Hematopoietic multipotent progenitor cell treated with erythropoietin and hydrocortisone succinate and interleukin-3 and kit ligand, for 6 days (in vitro differentiated cells): ENCODE results near the gene FAM236A.
"Not testable (repeated sequence)": the region's sequence is repeated elsewhere in the genome, so short reads cannot be mapped to it uniquely, and the experiment has no call there.

Experiments used
- DNase-seq: peaks from one replicate; pipeline ENCODE4 v3.0.0-alpha.2; 2015

FAM236A gene

GRCh38 chrX:72937906-72938305 lies at the start of gene FAM236A:
Gene FAM236A, plus strand, starts transcription at chrX:72938206. Its CDS starts 57 bp downstream, at chrX:72938263.
- DNase-seq, result not testable (repeated sequence)

GRCh38 chrX:72889740-72890139 lies 48.3 kb upstream of the FAM236A start:
- DNase-seq, result not testable (repeated sequence)

GRCh38 chrX:72912315-72912714 lies 25.7 kb upstream of the FAM236A start, which contains the start of gene FAM236C:
Gene FAM236C, plus strand, starts transcription at chrX:72912615. Its CDS starts 100 bp downstream, at chrX:72912715.
- DNase-seq, result not testable (repeated sequence)

- DNase-seq, result not testable (repeated sequence)
Observed at GRCh38 chrX:72916096-72916495, 21.9 kb upstream of the FAM236A start.

GRCh38 chrX:72932283-72932682 lies 5.7 kb upstream of the FAM236A start:
- DNase-seq, result not testable (repeated sequence)

GRCh38 chrX:72936455-72936854 lies 1.6 kb upstream of the FAM236A start:
- not testable (repeated sequence) for DNase-seq

- DNase-seq, result not testable (repeated sequence)
Observed at GRCh38 chrX:72936882-72937455, 1.0 kb upstream of the FAM236A start.

GRCh38 chrX:72942272-72942671 lies 4.3 kb downstream of the FAM236A start:
- DNase-seq, result not testable (repeated sequence)

- not testable (repeated sequence) for DNase-seq
Observed at GRCh38 chrX:72943035-72943818, 5.2 kb downstream of the FAM236A start.

- DNase-seq, result not testable (repeated sequence)
Observed at GRCh38 chrX:72943819-72944169, 5.8 kb downstream of the FAM236A start, which contains the start of gene DMRTC1. Gene DMRTC1, minus strand, starts transcription at chrX:72943837. Its CDS starts 68,143 bp downstream, at chrX:72875694.

GRCh38 chrX:72959971-72960370 lies 22.0 kb downstream of the FAM236A start:
- not testable (repeated sequence) for DNase-seq

GRCh38 chrX:72971859-72972258 lies 33.9 kb downstream of the FAM236A start:
- DNase-seq, result not testable (repeated sequence)

GRCh38 chrX:72974885-72975284 lies 36.9 kb downstream of the FAM236A start:
- DNase-seq, result not testable (repeated sequence)

- not testable (repeated sequence) for DNase-seq
Observed at GRCh38 chrX:72980894-72981469, 43.0 kb downstream of the FAM236A start.
